Vagina (tissue), 2 donors: ENCODE results near the gene PAK1.

Experiments used
- POLR2A ChIP-seq, 2 donors: fragments of 450-650 bp; IDR thresholded peaks; one replicate each; pipeline ENCODE4 v1.6.1; 2017; ENCODE audit warnings: antibody characterized with exemption in 2 of 2, mild to moderate bottlenecking in 2 of 2, moderate library complexity in 2 of 2
- POLR2AphosphoS5 ChIP-seq, 2 donors: sonication (generic); formaldehyde crosslinking; IDR thresholded peaks; one replicate each; pipeline ENCODE4 v1.9.0; 2017; ENCODE audit warnings: antibody characterized with exemption in 2 of 2, mild to moderate bottlenecking in 2 of 2, low read depth in 1 of 2; ENCODE audit not compliant: insufficient read depth in 1 of 2
- TF ChIP-seq, protein P1 (sequence below), 3 experiments: fragments of 450-650 bp in 2 of 3; fragments of 200-600 bp in 1 of 3; sonication (generic) in 1 of 3; IDR thresholded peaks; one replicate each; pipeline ENCODE4 v1.5.1; 2017 to 2019; ENCODE audit warnings: antibody characterized with exemption in 3 of 3, mild to moderate bottlenecking in 2 of 3, moderate library complexity in 2 of 3

- TF ChIP-seq, protein P1, sequence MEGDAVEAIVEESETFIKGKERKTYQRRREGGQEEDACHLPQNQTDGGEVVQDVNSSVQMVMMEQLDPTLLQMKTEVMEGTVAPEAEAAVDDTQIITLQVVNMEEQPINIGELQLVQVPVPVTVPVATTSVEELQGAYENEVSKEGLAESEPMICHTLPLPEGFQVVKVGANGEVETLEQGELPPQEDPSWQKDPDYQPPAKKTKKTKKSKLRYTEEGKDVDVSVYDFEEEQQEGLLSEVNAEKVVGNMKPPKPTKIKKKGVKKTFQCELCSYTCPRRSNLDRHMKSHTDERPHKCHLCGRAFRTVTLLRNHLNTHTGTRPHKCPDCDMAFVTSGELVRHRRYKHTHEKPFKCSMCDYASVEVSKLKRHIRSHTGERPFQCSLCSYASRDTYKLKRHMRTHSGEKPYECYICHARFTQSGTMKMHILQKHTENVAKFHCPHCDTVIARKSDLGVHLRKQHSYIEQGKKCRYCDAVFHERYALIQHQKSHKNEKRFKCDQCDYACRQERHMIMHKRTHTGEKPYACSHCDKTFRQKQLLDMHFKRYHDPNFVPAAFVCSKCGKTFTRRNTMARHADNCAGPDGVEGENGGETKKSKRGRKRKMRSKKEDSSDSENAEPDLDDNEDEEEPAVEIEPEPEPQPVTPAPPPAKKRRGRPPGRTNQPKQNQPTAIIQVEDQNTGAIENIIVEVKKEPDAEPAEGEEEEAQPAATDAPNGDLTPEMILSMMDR (IDR thresholded peaks at IDR 0.05) = no peak
- no peak for TF ChIP-seq POLR2A (IDR thresholded peaks at IDR 0.05)
- no peak for TF ChIP-seq POLR2AphosphoS5 (IDR thresholded peaks at IDR 0.05; ENCODE audit: insufficient read depth in 1 of 2, low read depth in 1 of 2)
Observed at GRCh38 chr11:77301510-77301909, 172.4 kb downstream of the PAK1 start, which contains the start of gene GDPD4.
